HUES64 (cell line): Measurements from ENCODE around the gene MYBBP1A.

Experiments
- H3K27ac ChIP-seq: 2 replicates; pipeline ENCODE4 v1.7.0; 2013; ENCODE audit warnings: low read depth, low read length, inconsistent platforms
- H3K27me3 ChIP-seq: 2 replicates; pipeline ENCODE4 v1.6.1; 2013; ENCODE audit warnings: mild to moderate bottlenecking, low read length; ENCODE audit not compliant: insufficient read depth
- H3K36me3 ChIP-seq: 2 replicates; pipeline ENCODE4 v1.6.1; 2013; ENCODE audit warnings: mild to moderate bottlenecking, low read length; ENCODE audit not compliant: insufficient read depth
- H3K4me1 ChIP-seq: 2 replicates; pipeline ENCODE4 v1.6.1; 2013; ENCODE audit warnings: mild to moderate bottlenecking, low read length, moderate library complexity; ENCODE audit not compliant: insufficient read depth
- H3K4me3 ChIP-seq: 2 replicates; pipeline ENCODE4 v1.5.1; 2013; ENCODE audit warnings: mild to moderate bottlenecking, low read length, moderate library complexity
- H3K9ac ChIP-seq: 2 replicates; pipeline ENCODE4 v1.6.1; 2013; ENCODE audit warnings: mild to moderate bottlenecking, low read depth, low read length
- H3K9me3 ChIP-seq: 2 replicates; pipeline ENCODE4 v1.6.1; 2013; ENCODE audit warnings: low read depth, low read length; ENCODE audit not compliant: insufficient read depth
- WGBS: fragments of 150-250, 120-280 bp; methylation state at CpG from one replicate; pipeline ENCODE4 v1.1.7; 2013; ENCODE audit warnings: missing lambda C conversion rate; 5-methylcytosine and 5-hydroxymethylcytosine counted together

MYBBP1A gene

DNA sequence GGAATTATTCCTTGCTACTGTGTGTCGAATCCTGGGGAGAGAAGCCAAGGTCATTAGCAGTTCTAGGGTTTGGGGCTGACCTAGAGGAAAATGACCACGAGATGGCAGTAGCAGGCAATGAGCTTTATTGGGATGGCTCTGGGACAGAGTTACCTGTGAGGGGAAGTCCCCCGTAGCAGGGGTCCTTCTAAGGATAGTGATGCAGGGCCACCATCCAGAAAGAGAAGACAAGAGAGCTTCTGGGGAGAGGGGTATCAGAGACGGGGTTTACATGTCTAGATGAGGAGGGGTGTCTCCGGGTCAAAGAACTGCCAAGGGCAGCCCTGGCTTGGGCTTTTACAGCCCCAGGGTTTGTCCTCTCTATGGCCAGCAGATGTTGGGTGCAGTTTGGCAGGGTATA, 11.6 kb upstream of the MYBBP1A start:
- Histone ChIP-seq H3K9me3 (no peaks in the 10 kb centered on the region), H3K4me1 (no peaks in the 10 kb centered on the region), H3K4me3 (no peak overlapping the region), H3K36me3 (no peaks in the 10 kb centered on the region), H3K9ac (no peak overlapping the region), H3K27ac (no peak overlapping the region), H3K27me3 (peaks cover 3% of the 10 kb centered on the region; the same call in 1 of the 2 replicates)
- 23% methylated on average over 5 of the region's 5 CpGs for WGBS

DNA sequence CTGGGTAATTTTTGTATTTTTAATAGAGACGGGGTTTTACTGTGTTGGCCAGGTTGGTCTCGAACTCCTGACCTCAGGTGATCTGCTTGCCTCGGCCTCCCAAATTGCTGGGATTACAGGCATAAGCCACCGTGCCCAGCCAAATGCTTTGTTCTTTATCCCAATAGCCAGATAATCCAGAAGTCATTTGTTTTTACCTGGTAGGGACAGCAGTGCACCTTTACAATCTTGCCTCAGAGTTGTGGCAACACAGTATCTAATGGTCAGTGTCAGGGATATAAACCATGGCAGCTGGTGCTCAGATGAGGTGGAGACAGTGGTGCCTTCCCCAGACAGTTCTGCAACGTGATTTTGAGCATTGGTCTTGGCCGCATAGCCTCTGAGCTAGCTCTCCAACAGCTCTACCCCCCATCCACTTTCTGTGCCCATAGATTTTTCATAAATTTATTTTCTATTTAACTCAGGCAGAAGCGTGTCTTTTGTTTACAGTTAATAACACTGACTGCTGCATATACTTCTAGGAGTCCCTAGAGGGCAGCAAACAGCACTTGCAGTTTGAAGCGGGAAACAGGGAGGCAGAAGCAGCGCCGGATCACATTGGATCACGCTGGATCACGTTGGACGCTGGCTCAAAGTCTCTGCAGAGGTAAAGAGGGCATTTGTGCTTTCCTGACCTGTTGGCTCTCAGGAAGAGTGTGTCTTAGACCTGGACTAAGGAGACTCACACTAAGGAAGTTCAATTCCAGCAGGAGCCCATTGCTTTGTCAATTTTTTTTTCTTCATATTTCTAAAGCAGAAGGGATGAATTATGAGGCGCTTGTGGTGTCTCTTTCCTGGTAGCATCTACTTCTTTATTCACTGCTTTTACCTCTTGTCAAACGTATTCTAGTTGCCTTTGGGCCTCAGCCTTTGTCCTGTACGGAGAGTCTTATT, 10.3 kb upstream of the MYBBP1A start:
- 43% methylated on average over 16 of the region's 16 CpGs for WGBS
- no peak overlapping the region for H3K4me3 ChIP-seq

DNA sequence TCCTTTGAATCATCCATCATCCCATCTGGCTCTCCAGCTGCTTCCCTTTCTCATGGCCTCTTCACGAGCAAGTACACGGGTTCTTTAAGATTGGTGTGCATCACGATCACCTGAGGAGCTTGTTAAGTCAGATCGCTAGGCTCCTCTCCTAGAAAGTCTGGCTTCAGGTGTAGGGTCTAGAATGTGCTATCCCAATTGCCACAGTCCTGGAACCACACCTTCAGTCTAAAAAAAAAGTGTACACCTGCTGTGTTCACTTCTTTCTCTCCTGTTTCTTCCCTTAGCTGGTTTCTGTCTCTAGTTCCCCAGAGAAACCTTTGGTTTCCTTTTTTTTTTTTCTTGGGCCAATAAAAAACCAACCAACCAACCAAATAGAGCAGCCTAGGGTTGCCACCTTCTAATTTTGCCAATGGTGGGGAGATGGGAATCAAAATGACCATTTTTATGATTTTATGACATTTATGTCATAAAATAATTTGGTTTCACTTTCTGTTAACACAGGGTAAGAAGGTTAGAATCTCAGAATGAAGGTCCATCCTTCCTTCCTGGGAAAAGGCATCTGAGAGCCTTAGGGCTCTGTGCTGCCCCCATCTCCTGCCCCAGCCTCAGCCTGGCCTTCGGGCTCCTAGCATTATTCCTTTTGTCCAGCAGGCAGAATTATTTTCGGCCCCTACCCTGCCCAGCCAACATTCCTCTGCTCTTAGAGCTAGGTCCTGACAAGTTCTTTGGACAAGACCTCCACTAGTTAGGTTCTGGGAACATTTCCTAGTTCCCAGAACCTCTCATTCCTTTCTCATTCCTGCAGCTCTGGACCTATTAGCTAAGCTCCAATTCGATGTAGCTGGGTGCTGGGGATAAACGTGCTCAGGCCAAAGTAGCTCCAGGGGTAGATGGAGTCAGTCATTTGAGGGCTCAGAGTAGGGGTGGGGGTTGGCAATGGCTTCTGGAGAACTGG, 7.1 kb upstream of the MYBBP1A start:
- H3K27ac ChIP-seq, result no peak overlapping the region
- no peak overlapping the region for H3K9ac ChIP-seq
- WGBS, result 86% methylated on average over 8 of the region's 8 CpGs
- no peaks in the 10 kb centered on the region for H3K9me3 ChIP-seq
- no peaks in the 10 kb centered on the region for H3K36me3 ChIP-seq
- no peak overlapping the region for H3K4me3 ChIP-seq
- no peaks in the 10 kb centered on the region for H3K4me1 ChIP-seq
- peaks cover 3% of the 10 kb centered on the region; the same call in 1 of the 2 replicates for H3K27me3 ChIP-seq

More for the DNA sequence above, 10.3 kb upstream of the MYBBP1A start:
- H3K27me3 ChIP-seq, result peaks cover 3% of the 10 kb centered on the region; the same call in 1 of the 2 replicates
- no peak overlapping the region for H3K9ac ChIP-seq
- no peaks in the 10 kb centered on the region for H3K9me3 ChIP-seq
- no peak overlapping the region for H3K27ac ChIP-seq
- H3K36me3 ChIP-seq, result no peaks in the 10 kb centered on the region
- H3K4me1 ChIP-seq, result no peaks in the 10 kb centered on the region

DNA sequence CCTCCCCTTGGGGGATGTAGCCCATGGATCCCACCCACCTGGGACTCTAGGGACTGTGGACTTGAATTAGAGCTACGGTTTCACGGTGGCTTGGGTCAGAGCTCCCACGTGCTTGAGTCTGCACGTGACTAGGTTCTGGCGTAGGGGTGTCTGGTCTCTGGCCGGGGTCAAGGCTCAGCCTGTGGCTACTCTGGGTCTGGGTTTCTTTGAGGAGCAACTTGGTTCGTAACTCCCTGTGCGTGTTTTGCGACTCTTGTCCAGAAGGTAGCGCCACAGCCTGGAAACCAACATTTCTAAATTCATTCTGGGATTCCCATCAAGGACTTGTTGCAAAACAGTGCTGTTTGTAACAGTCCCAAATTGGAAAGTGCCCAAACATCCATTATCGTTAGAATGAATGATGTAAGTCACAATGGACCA, 5.7 kb upstream of the MYBBP1A start:
- Histone ChIP-seq H3K27me3 (peaks cover 1% of the 10 kb centered on the region; the same call in 1 of the 2 replicates), H3K9me3 (no peaks in the 10 kb centered on the region), H3K4me1 (peaks cover 7% of the 10 kb centered on the region), H3K36me3 (no peaks in the 10 kb centered on the region), H3K4me3 (no peak overlapping the region), H3K27ac (no peak overlapping the region), H3K9ac (no peak overlapping the region)
- WGBS, result 81% methylated on average over 11 of the region's 11 CpGs

DNA sequence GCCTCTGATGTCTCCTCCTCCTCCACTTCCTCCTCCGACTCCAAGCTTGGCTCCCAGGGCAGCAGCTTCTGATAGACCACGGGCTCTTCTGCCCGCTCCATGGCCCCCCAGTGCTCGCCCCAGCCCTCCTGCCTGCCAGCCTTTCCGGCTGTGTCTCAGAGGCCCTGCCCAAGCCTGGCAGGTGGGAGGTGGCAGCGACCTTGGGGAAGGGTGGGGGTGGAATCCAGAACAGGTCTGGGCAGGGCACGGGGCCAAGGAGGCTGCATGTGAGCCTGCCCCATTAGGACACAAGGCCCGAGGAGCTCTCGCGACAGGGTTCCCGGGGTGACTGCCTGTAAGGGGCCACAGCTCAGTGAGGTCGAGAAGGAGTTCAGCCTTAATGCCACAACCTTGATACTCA, 5.2 kb upstream of the MYBBP1A start, which contains the start of gene GGT6:
Gene GGT6 (minus strand): TSS at position 157 of the 400 bp plus-strand sequence. CDS start 56 bp downstream, at position 101.
- 85% methylated on average over 12 of the region's 12 CpGs for WGBS

DNA sequence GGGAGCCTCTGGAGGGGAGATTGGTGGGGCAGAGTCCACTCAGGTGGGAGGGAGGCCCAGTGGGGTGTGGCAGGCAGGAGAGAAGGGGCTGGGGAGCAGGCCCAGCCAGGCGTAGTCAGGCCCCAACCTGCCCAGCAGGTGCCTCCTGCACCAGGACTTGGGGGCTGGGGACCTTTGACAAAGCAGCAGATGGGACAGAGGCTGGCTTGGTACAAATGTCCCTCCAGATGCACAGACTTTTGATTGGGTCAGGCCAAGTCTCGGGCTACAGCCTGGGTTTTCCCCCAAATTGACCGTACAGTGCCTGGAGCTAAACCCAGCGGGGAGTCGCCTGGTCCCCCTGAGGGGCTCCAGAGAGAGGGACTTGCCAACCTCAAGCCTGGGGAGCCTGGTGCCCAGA, 4.8 kb upstream of the MYBBP1A start:
- WGBS, result 89% methylated on average over 5 of the region's 5 CpGs
- no peaks in the 10 kb centered on the region for H3K27me3 ChIP-seq
- H3K36me3 ChIP-seq, result no peaks in the 10 kb centered on the region
- H3K9ac ChIP-seq, result no peak overlapping the region
- peaks cover 11% of the 10 kb centered on the region for H3K4me1 ChIP-seq
- no peak overlapping the region for H3K4me3 ChIP-seq
- H3K27ac ChIP-seq, result no peak overlapping the region
- no peaks in the 10 kb centered on the region for H3K9me3 ChIP-seq

More for the DNA sequence above, 5.2 kb upstream of the MYBBP1A start, which contains the start of gene GGT6:
- no peak within 1 kb of the TSS for H3K4me3 ChIP-seq
- H3K9me3 ChIP-seq, result no peaks in the 10 kb centered on the region
- H3K9ac ChIP-seq, result no peak within 1 kb of the TSS
- peaks cover 11% of the 10 kb centered on the region for H3K4me1 ChIP-seq
- no peaks in the 10 kb centered on the region for H3K27me3 ChIP-seq
- H3K27ac ChIP-seq, result no peak within 1 kb of the TSS
- no peaks in the 10 kb centered on the region for H3K36me3 ChIP-seq

DNA sequence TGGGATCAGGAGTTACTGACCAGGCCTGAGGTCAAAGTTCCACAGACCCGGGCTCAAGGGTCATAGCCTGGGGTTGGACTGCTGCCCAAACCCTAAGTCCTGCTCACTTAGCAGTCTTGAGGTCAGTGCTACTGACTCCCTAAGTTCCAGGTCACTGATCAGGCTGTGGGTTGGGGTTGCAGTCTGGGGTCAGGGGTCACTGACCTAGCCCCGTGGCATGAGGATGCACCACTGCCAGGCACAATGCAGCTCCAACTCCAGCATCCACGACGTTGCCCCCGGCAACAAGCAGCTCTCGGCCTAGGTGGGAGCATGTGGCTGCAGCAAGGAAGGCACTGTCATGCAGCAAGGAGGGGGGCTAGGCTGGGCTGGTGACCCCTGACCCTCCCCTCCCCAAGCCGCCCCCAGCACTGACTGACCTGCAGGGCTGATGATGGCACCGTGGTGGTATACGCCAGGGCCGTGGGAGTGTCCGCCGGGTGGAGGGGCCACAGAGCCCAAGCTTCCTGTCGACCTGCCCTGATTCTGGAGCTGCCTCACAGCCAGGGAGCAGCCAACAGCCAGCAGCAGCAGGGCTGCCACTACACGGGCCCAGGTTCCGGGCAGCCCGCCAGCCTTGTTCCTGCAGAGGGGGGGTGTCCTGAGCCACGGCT, 4.1 kb upstream of the MYBBP1A start:
- peaks cover 12% of the 10 kb centered on the region for H3K4me1 ChIP-seq
- peaks cover under 1% of the 10 kb centered on the region; the same call in 1 of the 2 replicates for H3K36me3 ChIP-seq
- H3K4me3 ChIP-seq, result no peak overlapping the region
- no peak overlapping the region for H3K9ac ChIP-seq
- no peaks in the 10 kb centered on the region for H3K27me3 ChIP-seq
- H3K27ac ChIP-seq, result no peak overlapping the region
- H3K9me3 ChIP-seq, result no peaks in the 10 kb centered on the region
- 92% methylated on average over 17 of the region's 17 CpGs for WGBS

DNA sequence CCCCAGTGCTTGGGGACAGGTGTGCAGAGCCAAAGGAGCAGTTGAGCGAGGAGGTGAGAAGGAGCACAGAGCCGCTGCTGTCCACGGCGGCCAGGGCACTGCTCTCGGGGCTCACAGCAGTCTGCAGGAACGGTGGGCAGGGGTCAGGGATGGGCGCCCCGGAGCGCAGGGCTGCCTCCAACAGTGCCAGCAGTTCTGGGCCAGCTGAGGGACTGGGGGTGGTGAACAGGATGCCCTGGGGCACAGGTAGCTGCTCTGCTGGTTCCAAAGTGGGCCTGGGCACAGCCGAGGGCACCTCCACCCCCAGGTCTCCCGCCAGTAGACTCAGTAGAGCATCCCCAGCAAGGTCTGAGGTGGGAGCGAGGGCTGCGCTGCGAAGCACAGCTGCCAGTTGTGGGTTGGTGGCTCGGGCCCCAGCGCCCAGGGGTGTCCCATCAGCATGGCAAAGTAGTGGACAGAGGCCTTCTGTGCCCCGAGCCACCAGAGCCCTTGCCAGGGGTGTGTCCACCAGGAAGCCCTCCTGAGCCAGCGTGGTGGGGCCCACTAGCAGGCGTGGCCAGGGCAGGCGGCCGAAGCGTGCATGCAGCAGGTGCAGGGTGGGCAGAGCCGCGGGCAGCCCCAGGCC, 3.3 kb upstream of the MYBBP1A start:
- H3K27me3 ChIP-seq, result no peaks in the 10 kb centered on the region
- 91% methylated on average over 24 of the region's 24 CpGs for WGBS
- H3K4me1 ChIP-seq, result peaks cover 16% of the 10 kb centered on the region
- H3K36me3 ChIP-seq, result peaks cover 9% of the 10 kb centered on the region
- no peak overlapping the region for H3K27ac ChIP-seq
- H3K9ac ChIP-seq, result no peak overlapping the region
- H3K4me3 ChIP-seq, result no peak overlapping the region
- no peaks in the 10 kb centered on the region for H3K9me3 ChIP-seq

DNA sequence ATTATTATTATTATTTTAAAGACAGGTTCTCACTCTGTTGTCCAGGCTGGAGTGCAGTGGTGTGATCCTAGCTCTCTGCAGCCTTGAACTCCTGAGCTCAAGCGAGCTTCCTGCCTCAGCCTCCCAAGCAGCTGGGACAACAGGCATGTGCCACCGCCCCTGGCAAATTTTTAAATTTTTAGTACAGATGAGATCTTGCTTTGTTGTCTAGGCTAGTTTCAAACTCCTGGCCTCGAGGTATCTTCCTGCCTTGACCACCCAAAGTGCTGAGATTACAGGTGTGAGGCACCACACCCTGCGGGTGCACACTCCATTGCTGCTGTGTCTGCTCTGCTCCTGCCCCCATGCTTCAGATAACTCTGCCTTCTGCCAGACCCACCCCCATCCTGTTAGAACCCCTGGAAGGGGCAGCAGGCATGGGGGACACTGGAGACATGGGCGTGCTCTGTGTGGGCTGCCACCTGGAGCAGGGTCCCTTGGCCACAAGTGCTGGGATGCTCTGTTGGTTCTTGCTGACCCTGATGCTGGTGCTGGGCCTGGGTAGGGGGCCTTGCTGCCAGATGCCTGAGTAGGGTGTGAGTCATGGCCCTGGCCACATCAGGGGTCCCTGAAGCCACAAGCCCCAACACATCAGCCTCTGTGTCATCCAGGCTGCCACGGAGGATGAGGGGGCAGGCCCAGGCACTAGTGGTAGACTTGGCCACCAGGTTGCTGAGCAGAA, 2.6 kb upstream of the MYBBP1A start:
- H3K4me1 ChIP-seq, result peaks cover 16% of the 10 kb centered on the region
- no peaks in the 10 kb centered on the region for H3K27me3 ChIP-seq
- no peak overlapping the region for H3K4me3 ChIP-seq
- H3K9me3 ChIP-seq, result no peaks in the 10 kb centered on the region
- 90% methylated on average over 6 of the region's 6 CpGs for WGBS
- peaks cover 15% of the 10 kb centered on the region for H3K36me3 ChIP-seq
- no peak overlapping the region for H3K9ac ChIP-seq
- H3K27ac ChIP-seq, result no peak overlapping the region

DNA sequence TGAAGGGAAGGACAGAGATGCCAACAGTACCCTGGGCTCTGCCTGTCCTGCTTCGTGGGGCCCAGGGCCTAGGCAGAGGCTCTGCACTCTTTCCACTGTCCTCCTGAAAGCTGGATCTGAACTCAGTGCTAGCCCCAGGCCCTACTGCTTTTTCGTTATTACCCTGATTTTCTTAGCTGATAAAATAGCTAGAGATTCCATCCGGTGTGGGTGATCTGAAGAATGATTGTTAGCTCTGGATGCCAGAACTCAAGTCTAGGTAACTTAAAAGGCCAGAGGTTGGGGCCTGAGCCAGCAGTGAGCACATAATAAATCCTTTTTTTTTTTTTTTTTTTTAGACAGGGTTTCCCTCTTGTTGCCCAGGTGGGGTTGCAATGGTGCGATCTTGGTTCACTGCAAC, 1.8 kb upstream of the MYBBP1A start:
- Histone ChIP-seq H3K27ac (no peak overlapping the region), H3K27me3 (no peaks in the 10 kb centered on the region), H3K36me3 (peaks cover 23% of the 10 kb centered on the region), H3K4me3 (no peak overlapping the region), H3K4me1 (peaks cover 16% of the 10 kb centered on the region), H3K9ac (no peak overlapping the region), H3K9me3 (no peaks in the 10 kb centered on the region)
- WGBS, result 90% methylated on average over 4 of the region's 4 CpGs
